Stomach (tissue), 4 donors: ENCODE results near the gene NCAPG2.

ENCODE experiments used
- CTCF ChIP-seq, 7 experiments: fragments of 450-650 bp in 4 of 7; fragments of 200-600 bp in 3 of 7; sonication (generic) in 3 of 7; IDR thresholded peaks; one replicate each; pipeline ENCODE4 v1.5.1; 2016 to 2019; ENCODE audit warnings: antibody characterized with exemption in 7 of 7, control low read depth in 2 of 7, mild to moderate bottlenecking in 1 of 7
- EP300 ChIP-seq: sonication (generic); formaldehyde crosslinking; IDR thresholded peaks from one replicate; pipeline ENCODE4 v1.6.1; 2017; ENCODE audit warnings: antibody characterized with exemption
- POLR2AphosphoS5 ChIP-seq, 3 donors: sonication (generic); formaldehyde crosslinking; IDR thresholded peaks; one replicate each; pipeline ENCODE4 v1.6.1; 2016; ENCODE audit warnings: antibody characterized with exemption in 3 of 3

GRCh38 chr7:158720112-158720511, 15.5 kb upstream of the NCAPG2 start:
- TF ChIP-seq CTCF (IDR thresholded peaks at IDR 0.05): no peak
- no peak for TF ChIP-seq POLR2AphosphoS5 (IDR thresholded peaks at IDR 0.05)
- TF ChIP-seq EP300: no peak
